GM12872 (cell line): ENCODE measurements around the gene MAP3K15.

ENCODE experiments used
- TF ChIP-seq, protein P1 (sequence below): IDR thresholded peaks from 3 replicates; pipeline ENCODE4 v1.5.1; 2011; ENCODE audit warnings: low read depth, mild to moderate bottlenecking, low read length, moderate library complexity; ENCODE audit not compliant: insufficient read depth

The MAP3K15 gene

DNA sequence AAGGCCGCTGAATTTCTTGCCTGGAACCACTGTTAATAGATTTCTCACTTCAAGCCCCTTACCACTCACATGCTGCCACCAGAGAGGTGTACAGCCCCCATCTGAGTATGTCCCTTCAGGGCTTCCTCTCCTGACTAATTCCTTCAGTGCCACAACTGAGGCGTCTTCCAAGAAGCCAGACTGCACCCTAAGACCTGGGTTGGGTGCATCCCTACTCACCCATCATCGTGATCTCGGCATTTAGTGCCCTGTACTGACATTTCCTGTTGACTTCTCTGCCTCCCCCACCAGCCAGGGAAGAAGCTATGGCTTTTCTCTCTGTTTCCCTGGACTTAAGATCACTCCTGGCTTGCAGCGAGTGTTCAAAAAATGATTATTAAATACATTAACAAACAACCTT is 40.4 kb upstream of the MAP3K15 start:
- TF ChIP-seq, protein P1, sequence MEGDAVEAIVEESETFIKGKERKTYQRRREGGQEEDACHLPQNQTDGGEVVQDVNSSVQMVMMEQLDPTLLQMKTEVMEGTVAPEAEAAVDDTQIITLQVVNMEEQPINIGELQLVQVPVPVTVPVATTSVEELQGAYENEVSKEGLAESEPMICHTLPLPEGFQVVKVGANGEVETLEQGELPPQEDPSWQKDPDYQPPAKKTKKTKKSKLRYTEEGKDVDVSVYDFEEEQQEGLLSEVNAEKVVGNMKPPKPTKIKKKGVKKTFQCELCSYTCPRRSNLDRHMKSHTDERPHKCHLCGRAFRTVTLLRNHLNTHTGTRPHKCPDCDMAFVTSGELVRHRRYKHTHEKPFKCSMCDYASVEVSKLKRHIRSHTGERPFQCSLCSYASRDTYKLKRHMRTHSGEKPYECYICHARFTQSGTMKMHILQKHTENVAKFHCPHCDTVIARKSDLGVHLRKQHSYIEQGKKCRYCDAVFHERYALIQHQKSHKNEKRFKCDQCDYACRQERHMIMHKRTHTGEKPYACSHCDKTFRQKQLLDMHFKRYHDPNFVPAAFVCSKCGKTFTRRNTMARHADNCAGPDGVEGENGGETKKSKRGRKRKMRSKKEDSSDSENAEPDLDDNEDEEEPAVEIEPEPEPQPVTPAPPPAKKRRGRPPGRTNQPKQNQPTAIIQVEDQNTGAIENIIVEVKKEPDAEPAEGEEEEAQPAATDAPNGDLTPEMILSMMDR: no peak

DNA sequence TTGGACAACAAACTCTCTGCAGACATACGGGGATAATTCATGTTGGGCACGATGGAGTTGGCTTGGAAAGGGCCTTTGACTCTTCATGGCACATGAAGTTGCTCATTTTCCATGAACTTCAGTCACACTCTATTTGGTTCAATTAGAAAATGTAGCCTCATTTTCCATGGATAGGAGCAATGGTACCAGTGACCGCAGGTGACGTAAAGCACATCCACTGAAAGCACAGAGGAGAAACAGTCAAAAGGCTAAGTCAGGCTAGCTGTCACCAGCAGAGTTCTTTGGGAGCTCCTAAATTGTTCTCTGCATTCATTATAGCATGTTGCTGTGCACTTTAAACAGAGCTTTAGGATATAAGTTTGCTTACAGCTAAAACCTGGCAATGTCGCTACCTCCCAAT is 39.9 kb upstream of the MAP3K15 start:
- TF ChIP-seq, protein P1: no peak

DNA sequence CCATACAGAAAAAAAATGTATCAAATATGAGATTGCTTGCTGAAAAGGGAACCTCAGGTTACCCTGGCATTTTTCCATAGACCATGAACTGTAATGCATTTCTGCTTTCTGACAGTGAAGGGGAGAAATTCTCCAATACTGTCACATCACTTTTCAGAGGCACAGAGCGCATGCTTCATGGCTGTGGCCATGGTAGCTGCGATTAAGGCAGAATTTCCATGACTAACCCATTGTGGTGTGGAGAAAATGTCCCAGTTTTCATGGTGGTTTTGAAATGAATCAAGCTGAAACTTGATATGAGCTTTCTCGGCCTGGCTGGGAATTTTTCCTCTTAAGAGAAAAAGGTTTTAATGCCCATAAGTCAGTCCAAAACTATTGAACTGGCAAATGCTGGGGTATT is 39.5 kb upstream of the MAP3K15 start:
- TF ChIP-seq, protein P1: no peak

DNA sequence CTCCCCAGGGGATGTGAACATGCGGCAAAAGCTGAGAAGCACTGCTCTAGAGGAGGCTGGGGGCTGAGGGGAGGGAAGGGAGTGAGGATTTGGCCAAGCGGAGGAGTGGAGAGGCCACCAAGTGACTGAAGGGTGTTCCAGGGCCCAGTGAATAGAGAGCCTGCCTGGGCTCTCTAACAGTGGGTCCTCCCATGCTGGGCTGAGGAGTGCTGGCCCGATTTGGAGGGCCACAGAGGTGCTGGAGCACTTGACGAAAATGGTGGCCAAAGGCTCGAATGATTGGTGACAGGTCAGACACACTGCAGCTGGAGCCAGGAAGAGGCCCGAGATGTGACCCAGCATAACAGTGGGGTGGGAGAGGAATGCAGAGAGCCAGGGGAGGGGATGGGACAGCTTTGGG is 37.5 kb upstream of the MAP3K15 start:
- TF ChIP-seq, protein P1: no peak

DNA sequence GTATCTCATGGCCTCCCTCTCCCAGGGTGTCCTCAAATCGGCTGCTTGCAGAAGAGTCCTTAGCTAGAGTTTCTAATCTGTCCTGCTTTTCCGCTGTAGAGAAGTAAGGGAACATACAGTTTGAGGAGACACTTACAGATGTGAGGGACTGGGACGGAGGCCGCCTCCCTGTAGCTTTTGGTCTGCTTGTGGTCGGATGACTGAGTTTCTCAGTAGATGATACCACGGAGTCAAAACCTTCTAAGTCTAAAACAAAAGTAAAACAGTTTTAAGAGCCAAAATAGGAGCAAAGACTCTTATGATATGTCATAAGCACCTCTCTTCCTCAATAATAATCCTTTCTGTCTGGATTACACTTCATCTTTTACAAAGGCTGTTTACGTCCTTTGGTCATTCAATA is 34.5 kb upstream of the MAP3K15 start:
- TF ChIP-seq, protein P1: no peak

DNA sequence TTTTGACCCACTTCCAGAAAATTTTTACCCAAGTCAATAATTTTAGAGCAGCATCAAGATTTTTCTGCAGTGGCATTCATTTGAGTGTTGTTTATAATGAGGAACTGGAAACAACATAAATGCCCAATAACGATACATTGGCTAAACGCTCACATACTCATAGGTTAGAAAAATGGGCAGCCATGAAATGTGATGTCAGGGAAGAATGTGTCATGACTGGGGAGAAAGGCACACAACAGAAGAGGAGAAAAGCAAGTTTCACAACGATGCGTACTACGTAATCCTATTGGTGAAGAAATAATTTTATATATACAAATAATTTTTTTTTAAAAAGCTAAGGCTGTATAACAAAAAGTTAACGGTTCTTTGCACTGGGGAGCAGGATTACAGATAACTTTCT is 33.6 kb upstream of the MAP3K15 start:
- TF ChIP-seq, protein P1: no peak

DNA sequence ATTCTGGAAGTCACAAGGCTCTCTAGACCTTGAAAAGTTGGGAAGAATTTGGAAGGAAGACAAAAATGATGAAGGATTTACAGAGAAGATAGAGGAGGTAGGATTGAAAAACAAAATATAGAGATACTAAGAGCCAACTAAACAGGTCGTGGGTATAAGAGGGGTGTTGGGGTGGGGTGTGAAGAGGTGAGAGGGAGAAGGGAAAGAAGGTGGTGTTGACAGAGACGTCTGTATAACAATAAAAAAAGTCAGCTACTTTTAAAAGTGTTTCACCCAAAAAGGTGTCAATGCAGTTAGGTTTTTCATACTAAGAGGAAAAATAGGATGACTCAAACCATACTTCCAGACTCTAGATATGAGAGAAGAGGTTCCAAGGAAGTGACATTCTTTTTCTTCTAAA is 33.0 kb upstream of the MAP3K15 start:
- TF ChIP-seq, protein P1: no peak

DNA sequence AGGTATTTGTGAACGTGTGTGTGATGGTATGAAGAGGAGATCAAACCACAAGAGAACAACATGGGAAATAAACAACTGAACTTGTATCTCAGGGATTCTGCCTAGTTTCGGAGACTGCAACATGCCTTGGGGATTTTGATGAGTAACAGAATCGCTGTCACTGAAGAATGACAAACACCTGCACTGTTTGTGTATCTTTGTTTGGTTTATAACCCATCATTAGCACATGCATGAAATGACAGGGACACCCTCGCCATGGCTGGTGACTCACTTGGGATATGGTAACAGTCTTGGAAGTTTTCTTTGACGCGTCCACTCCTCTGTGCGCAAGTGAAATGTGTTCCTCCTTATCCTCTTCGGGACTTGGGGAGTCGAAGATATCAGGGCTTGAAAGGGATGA is 30.3 kb upstream of the MAP3K15 start:
- TF ChIP-seq, protein P1: no peak
